SU-DHL-6 (cell line): ENCODE data around the gene NIPAL4.
A peak's percentile ranks its signal among the peaks of the same experiment; 100 is the strongest.

Experiments
- H2AFZ ChIP-seq: fragments of 200-600 bp; sonication (generic); 2 replicates; pipeline ENCODE4 v1.6.1; 2014; ENCODE audit warnings: low read depth, mild to moderate bottlenecking, moderate library complexity, mixed read lengths, antibody characterized with exemption, low read length; ENCODE audit not compliant: severe bottlenecking
- H3F3A ChIP-seq: fragments of 200-600 bp; shearing (Covaris generic); 2 replicates; pipeline ENCODE4 v1.6.0; 2016; ENCODE audit warnings: antibody characterized with exemption, mild to moderate bottlenecking; ENCODE audit not compliant: insufficient read depth
- H3K27ac ChIP-seq: fragments of 200-600 bp; sonication (generic); 2 replicates; pipeline ENCODE4 v1.5.1; 2016; ENCODE audit warnings: low read depth, mild to moderate bottlenecking, low read length, moderate library complexity, mixed read lengths
- H3K27me3 ChIP-seq: fragments of 200-600 bp; sonication (generic), shearing (Covaris generic); 2 replicates; pipeline ENCODE4 v1.6.0; 2014; ENCODE audit warnings: mild to moderate bottlenecking, low read length
- H3K36me3 ChIP-seq: fragments of 200-600 bp; sonication (generic); 2 replicates; pipeline ENCODE4 v1.6.1; 2014; ENCODE audit warnings: mild to moderate bottlenecking, low read length, mixed read lengths
- H3K4me2 ChIP-seq: fragments of 300-600, 200-600 bp; shearing (Covaris generic), sonication (generic); 2 replicates; pipeline ENCODE4 v1.6.0; 2014; ENCODE audit warnings: low read length, low read depth, mild to moderate bottlenecking; ENCODE audit not compliant: poor library complexity, severe bottlenecking
- H3K4me3 ChIP-seq: fragments of 200-600 bp; sonication (generic); 2 replicates; pipeline ENCODE4 v1.5.1; 2014; ENCODE audit warnings: antibody characterized with exemption, low read length, mild to moderate bottlenecking, mixed read lengths; ENCODE audit not compliant: insufficient read depth, poor library complexity, severe bottlenecking
- H3K79me2 ChIP-seq: fragments of 200-600 bp; sonication (generic); 2 replicates; pipeline ENCODE4 v1.6.1; 2014; ENCODE audit warnings: mild to moderate bottlenecking, low read length, moderate library complexity; ENCODE audit not compliant: insufficient read depth
- H3K9ac ChIP-seq: fragments of 200-600 bp; sonication (generic); 2 replicates; pipeline ENCODE4 v1.7.0; 2014; ENCODE audit warnings: mild to moderate bottlenecking, low read length
- H3K9me2 ChIP-seq: fragments of 200-600 bp; sonication (generic); replicated peaks from 2 replicates; pipeline ENCODE4 v1.6.1; 2014; ENCODE audit warnings: low read length; ENCODE audit not compliant: insufficient read depth
- H3K9me3 ChIP-seq: fragments of 200-600 bp; sonication (generic); 2 replicates; pipeline ENCODE4 v1.6.1; 2014; ENCODE audit warnings: low read length, mixed read lengths; ENCODE audit not compliant: insufficient read depth
- H4K20me1 ChIP-seq: fragments of 200-600 bp; sonication (generic); 2 replicates; pipeline ENCODE4 v1.6.1; 2014; ENCODE audit warnings: low read depth, mild to moderate bottlenecking, antibody characterized with exemption, low read length, moderate library complexity, mixed read lengths
- EZH2phosphoT487 ChIP-seq: fragments of 200-600 bp; sonication (generic), shearing (Covaris generic); conservative IDR thresholded peaks from 2 replicates; pipeline ENCODE4 v1.6.1; 2018; ENCODE audit warnings: mild to moderate bottlenecking, antibody characterized with exemption, low read length, moderate library complexity, mixed read lengths
- TF ChIP-seq, protein P1 (sequence below): fragments of 200-600 bp; sonication (generic); IDR thresholded peaks from one replicate; pipeline ENCODE4 v1.5.1; 2017; ENCODE audit warnings: antibody characterized with exemption, mild to moderate bottlenecking, low read length, moderate library complexity; ENCODE audit not compliant: insufficient read depth, poor library complexity, severe bottlenecking

NIPAL4 gene

DNA sequence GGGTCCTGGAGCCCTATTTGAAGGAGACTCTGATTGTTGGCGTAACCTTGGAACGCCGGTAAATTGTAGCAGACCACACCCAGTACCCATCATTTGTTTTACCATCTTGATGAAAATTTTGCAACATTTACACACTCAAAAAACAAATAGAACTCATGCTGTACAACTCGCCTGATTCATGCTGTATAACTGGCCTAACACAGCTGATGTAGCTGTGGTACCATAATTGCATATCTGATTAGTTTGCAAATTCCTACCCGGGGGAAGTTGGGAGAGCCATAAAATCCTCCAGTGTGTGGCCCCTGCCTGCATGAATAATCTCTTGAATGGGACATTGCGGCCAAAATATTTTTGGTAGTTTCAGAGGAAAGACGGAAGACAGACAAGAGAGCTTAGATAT lies 9.7 kb downstream of the NIPAL4 start:
- H2AFZ ChIP-seq = no peak overlapping the region
- no peak overlapping the region for H3K27ac ChIP-seq
- no peak overlapping the region for H3K9ac ChIP-seq
- H3K9me2 ChIP-seq = no peaks in the 10 kb centered on the region
- H3K27me3 ChIP-seq = no peaks in the 10 kb centered on the region
- H3K4me3 ChIP-seq = no peak overlapping the region
- no peaks in the 10 kb centered on the region for H3K79me2 ChIP-seq
- no peaks in the 10 kb centered on the region for H3K9me3 ChIP-seq
- TF ChIP-seq EZH2phosphoT487 = no peak
- TF ChIP-seq, protein P1, sequence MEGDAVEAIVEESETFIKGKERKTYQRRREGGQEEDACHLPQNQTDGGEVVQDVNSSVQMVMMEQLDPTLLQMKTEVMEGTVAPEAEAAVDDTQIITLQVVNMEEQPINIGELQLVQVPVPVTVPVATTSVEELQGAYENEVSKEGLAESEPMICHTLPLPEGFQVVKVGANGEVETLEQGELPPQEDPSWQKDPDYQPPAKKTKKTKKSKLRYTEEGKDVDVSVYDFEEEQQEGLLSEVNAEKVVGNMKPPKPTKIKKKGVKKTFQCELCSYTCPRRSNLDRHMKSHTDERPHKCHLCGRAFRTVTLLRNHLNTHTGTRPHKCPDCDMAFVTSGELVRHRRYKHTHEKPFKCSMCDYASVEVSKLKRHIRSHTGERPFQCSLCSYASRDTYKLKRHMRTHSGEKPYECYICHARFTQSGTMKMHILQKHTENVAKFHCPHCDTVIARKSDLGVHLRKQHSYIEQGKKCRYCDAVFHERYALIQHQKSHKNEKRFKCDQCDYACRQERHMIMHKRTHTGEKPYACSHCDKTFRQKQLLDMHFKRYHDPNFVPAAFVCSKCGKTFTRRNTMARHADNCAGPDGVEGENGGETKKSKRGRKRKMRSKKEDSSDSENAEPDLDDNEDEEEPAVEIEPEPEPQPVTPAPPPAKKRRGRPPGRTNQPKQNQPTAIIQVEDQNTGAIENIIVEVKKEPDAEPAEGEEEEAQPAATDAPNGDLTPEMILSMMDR = no peak
- H4K20me1 ChIP-seq = no peaks in the 10 kb centered on the region
- H3K36me3 ChIP-seq = no peaks in the 10 kb centered on the region
- H3K4me2 ChIP-seq = no peak overlapping the region
- no peaks in the 10 kb centered on the region for H3F3A ChIP-seq

DNA sequence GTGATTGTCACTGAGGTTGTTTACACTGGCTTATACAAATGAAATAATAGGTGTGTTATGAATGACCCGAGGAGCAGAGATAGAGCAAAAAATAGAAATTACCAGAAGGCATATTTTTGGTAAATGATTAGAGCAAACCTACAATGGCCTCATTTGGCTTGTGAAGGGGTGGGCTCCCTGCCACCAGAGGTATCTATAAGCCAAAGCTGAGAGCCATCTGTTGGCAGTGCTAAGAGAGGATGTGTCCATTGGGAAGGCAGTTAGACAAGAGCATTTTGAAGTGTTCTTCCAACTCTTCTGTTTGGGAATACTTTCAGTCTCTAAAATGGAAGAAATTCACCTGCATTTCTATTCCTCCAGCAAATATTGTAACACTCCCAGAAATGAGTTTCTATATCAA lies 10.6 kb downstream of the NIPAL4 start:
- H3F3A ChIP-seq = no peaks in the 10 kb centered on the region
- TF ChIP-seq, protein P1 = no peak
- no peak for TF ChIP-seq EZH2phosphoT487
- H4K20me1 ChIP-seq = no peaks in the 10 kb centered on the region
- H3K4me3 ChIP-seq = no peak overlapping the region
- H3K9me3 ChIP-seq = no peaks in the 10 kb centered on the region
- no peaks in the 10 kb centered on the region for H3K27me3 ChIP-seq
- no peak overlapping the region for H3K27ac ChIP-seq
- no peaks in the 10 kb centered on the region for H3K79me2 ChIP-seq
- no peak overlapping the region for H3K9ac ChIP-seq
- no peaks in the 10 kb centered on the region for H3K36me3 ChIP-seq
- H2AFZ ChIP-seq = no peak overlapping the region
- H3K9me2 ChIP-seq = no peaks in the 10 kb centered on the region
- H3K4me2 ChIP-seq = no peak overlapping the region

DNA sequence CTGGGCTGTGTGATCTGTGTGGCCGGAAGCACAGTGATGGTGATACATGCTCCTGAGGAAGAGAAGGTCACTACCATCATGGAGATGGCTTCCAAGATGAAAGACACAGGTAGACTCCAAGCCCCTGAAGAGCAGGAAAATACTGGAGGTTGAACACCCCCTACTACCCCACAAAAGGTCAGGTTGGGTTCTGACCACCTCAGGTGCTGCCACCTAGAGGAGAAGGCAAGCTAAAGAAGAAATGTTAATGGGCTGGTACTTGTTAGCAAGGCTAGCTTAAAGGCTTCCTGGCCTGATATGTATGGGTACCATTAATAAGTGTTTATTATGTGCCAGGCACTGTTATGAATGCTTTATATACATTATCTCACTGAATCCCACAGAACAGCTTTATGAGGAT lies 11.7 kb downstream of the NIPAL4 start:
- no peak overlapping the region for H3K4me3 ChIP-seq
- no peaks in the 10 kb centered on the region for H3F3A ChIP-seq
- no peak overlapping the region for H3K9ac ChIP-seq
- no peak overlapping the region for H3K27ac ChIP-seq
- H2AFZ ChIP-seq = no peak overlapping the region
- H3K4me2 ChIP-seq = no peak overlapping the region
- no peaks in the 10 kb centered on the region for H3K9me3 ChIP-seq
- no peak for TF ChIP-seq EZH2phosphoT487
- TF ChIP-seq, protein P1 = peak; percentile 77
- H3K79me2 ChIP-seq = no peaks in the 10 kb centered on the region
- H3K9me2 ChIP-seq = no peaks in the 10 kb centered on the region
- no peaks in the 10 kb centered on the region for H3K36me3 ChIP-seq
- no peaks in the 10 kb centered on the region for H4K20me1 ChIP-seq
- H3K27me3 ChIP-seq = no peaks in the 10 kb centered on the region
